Measurements from ENCODE around the gene NDUFS7.
A peak's percentile ranks its signal among the peaks of the same experiment; 100 is the strongest.
"Not testable (repeated sequence)": the region's sequence is repeated elsewhere in the genome, so short reads cannot be mapped to it uniquely, and the experiment has no call there.

Gene NDUFS7

DNA sequence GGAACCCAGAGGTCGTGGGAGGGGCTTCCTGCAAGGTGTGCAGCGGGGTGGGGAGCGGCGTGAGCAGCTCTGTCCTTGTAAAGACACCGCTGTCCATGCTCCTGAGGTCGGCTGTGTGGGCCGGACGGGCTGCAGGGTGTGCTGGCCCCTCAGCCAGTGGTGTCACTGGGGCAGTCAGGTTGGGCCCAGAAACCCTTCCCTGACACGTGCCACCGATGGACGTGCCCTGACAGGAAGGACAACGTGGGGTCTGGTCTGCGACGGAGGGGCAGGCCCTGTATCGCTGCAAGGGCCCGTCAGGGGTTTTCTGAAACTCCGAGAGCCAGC, 50.3 kb downstream of the NDUFS7 start:
- FAIRE-seq, result no peak

DNA sequence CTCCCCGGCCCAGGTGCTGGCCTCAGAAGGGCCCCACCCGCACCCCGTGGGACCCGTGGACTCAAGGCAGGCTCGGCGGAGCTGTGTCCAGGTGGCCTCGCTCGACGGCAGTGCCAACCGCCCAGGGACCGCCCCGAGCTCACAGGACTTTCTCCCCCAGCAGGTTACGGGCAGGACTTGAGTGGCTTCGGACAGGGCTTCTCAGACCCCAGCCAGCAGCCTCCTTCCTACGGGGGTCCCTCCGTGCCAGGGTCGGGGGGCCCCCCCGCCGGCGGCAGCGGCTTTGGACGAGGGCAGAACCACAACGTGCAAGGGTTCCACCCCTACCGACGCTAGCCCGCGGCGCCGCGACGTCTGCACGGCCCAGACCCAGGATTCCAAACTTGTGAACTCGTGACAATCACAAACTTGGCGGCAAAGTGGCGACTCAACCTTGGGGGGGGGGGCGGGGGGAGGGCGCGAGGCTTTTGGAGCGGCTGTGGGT, 50.9 kb downstream of the NDUFS7 start:
- FAIRE-seq, result no peak

DNA sequence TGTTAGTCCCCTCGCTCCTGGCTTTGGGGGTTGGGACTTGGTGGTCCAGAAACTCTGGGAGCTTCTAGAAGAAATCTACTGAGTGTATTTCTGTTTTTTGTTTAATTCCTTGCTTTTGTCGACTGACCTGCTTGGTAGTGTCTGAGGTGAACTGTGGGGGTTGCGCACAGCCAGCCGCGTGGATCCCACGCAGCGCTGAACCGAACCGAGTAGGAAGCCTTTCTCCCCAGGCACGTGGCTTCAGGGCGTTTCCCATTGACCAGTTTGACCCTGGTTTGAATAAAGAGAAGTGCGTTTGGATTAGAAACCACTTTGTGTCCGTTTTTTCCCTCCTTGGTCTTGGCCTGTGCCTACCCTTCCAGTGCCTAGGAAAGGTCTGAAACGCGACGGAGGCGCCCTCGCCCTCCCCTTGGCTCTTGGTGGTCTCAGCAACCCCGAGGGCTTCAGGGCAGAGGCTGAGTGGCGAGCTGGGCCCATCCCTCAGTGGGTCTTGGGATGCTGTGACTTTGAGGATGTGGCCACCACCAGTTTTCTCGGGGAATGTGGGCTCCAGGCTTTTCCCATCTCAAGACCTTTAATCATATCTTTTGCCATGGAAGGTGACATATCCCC, 51.8 kb downstream of the NDUFS7 start:
- FAIRE-seq, result no peak

DNA sequence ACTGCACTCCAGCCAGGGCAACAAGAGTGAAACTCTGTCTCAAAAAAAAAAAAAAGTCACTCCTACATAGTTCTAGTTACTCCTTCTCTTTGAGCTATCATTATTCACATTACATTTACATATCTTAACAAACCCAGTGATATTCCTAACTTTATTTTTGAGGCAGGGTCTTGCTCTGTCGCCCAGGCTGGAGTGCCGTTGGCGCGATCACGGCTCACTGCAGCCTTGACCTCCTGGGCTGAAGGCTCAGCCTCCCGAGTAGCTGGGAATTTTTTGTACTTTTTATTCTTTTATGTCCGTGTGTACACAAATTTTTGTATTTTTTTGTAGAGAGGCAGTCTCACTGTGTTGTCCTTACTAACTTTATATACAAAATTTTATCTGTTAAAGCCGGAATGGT, 53.9 kb downstream of the NDUFS7 start:
- FAIRE-seq, result no peak

DNA sequence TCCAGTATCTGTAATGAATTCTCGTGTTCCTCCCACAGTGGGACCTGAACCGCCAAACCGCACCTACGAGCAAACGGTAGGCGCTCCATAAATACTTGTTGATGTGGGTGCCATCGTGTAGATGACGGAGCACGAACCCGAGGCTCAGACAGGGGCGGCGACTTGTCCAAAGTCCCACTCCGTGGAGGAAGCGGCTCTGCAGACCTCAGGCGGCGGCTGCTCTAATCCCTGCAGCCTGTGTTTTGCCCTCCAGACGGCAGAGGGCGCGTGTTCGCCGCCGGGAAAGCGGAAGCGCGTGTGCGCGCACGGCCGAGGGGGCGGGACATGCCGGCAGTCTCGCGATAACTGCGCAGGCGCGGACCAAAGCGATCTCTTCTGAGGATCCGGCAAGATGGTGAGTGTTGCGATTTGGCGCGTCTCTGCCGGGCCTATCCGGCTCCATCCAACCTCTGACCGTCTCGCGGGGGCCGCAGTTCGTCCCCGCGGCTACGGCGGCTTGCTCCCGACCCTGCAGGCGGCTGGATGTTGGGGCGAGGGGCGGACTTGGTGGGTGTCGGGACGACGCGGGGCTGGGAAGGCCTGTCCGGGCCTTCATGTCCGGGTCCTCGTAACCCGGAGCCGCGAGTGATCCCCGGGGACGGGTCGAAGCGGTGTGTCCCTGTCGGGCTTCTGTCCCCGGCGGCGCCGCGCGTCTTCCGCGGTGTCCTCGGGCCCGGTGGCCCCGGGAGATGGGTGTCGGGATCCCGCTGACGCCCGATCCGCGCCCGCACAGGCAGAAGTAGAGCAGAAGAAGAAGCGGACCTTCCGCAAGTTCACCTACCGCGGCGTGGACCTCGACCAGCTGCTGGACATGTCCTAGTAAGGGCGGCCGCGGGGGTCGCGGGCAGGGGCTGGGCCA, 54.6 kb downstream of the NDUFS7 start, which contains the start of gene RPS15:
Gene RPS15, plus strand, starts transcription at position 362 of the 898 bp plus-strand sequence. Its CDS starts 30 bp downstream, at position 392.
- FAIRE-seq, result peak; percentile 74

DNA sequence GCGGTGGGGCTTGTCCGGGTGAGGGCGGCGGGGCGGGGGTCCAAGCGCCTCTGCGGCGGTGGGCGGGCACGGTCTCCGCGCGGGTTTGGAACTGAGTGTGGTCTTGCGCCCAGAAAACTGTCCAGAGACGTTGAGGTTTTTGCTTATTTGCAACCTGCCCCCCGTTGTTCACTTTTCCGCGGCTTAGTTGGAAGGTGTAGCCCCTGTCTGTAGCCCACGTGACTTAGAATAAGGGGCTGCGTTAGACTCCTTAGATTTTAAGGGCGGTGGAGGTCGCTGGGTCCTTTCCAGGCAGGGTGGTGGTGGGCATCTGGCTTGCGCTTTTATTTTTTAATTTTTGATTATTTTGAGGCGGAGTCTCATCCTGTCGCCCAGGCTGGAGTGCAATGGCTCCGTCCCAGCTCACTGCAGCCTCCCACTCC, 55.2 kb downstream of the NDUFS7 start:
- FAIRE-seq, result no peak

DNA sequence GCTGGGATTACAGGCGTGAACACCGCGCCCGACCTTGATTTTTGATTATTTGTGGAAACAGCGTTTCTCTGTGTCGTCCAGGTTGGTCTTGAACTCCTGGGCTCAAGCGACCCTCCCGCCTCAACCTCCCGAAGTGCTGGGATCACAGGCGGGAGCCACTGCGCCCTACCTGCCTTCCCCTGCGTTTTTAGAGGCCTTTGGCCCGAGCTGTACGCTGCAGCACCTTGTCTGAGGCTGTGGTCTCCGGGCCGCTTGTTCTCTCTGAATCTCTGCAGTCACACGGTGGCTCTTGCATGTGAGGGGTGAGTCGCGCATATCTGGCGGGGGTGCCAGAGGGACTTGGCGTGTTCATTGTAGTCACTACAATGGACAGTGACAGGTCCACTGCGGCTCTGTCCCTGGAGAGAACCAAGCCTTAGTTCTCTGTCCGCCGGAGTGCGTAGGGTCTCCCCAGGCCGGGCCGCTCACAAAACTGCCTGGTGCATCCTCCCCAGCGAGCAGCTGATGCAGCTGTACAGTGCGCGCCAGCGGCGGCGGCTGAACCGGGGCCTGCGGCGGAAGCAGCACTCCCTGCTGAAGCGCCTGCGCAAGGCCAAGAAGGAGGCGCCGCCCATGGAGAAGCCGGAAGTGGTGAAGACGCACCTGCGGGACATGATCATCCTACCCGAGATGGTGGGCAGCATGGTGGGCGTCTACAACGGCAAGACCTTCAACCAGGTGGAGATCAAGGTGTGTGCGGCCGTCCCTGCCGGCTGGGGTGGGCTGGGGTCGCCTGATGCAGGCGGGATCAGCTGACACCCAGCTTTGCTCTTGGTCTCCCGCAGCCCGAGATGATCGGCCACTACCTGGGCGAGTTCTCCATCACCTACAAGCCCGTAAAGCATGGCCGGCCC, 56.1 kb downstream of the NDUFS7 start:
- FAIRE-seq, result not testable (repeated sequence)

DNA sequence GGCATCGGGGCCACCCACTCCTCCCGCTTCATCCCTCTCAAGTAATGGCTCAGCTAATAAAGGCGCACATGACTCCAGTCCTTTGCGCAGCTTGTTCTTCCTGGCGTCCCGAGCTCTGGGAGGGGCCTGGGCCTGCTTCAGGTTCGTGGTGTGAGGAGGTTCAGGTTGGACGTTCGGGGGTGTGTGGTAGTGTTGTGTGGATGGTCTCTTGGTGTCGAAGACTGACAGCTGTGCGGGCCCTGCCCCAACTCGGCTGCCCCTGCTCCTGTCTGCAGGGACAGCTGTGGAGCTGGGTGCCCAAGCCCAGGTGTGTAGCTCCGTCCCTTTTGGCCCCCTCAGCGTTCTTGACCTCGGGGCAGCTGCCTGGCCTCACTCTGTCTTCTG, 56.7 kb downstream of the NDUFS7 start:
- no peak for FAIRE-seq

DNA sequence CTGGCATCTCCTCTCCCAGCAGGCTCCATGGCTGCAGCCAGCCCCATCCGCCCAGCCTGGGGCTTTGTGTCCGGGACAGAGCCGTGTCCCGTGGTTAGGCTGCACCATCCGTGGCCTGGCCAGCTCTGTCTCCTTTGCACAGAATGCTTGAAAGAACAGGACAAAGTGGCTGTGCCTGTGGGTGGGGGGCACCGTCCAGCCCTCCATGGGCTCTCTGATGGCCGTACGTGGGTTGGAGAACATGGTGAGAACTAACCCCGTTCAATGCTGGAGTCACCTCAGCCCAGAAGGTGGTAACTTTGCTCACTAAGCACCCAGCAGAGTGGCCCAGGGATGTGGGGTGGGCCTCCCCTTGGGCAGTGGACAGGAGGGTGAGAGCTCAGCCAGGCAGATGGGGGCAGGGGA, 57.3 kb downstream of the NDUFS7 start:
- FAIRE-seq, result no peak

DNA sequence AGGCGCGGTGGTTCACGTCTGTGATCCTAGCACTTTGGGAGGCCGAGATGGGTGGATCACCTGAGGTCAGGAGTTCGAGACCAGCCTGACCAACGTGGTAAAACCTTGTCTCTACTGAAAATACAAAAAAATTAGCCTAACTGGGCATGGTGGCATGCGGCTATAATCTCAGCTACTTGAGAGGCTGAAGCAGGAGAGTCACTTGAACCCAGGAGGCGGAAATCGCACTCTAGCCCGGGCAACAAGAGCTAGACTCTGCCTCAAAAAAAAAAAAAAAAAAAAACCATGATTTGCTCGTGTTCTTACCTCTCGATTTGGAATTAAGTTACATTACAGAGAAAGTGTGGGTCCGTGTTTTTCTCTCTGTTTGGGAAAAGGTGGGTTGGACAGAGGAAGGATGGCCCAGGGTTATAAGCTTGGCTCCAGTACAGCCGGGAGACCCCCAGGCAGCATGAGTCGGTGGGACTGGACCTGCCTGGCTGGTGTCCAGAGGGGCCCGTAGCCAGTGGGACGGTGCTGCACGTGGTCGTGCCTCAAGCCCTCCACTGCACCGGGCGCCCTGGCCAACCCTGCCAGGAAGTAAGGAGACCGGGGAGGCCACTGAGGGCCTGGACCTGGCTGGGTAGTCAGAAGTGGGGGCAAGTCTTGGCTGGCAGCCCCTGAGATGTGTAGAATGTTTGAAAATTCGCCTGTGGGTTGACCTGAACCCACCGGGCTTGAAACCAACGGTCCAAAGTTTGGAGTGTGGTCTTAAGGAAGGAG, 58.2 kb downstream of the NDUFS7 start:
- FAIRE-seq, result no peak
